Activated T-helper 1 cell treated with Interleukin-2 at 50 U/mL for 16 hours (primary cell): Measurements from ENCODE around the gene PALLD.
"Not testable (repeated sequence)": the region's sequence is repeated elsewhere in the genome, so short reads cannot be mapped to it uniquely, and the experiment has no call there.

ENCODE experiments used
- DNase-seq: peaks from one replicate; pipeline ENCODE4 v3.0.0-alpha.2; 2020; ENCODE audit warnings: low read depth

The PALLD gene

DNA sequence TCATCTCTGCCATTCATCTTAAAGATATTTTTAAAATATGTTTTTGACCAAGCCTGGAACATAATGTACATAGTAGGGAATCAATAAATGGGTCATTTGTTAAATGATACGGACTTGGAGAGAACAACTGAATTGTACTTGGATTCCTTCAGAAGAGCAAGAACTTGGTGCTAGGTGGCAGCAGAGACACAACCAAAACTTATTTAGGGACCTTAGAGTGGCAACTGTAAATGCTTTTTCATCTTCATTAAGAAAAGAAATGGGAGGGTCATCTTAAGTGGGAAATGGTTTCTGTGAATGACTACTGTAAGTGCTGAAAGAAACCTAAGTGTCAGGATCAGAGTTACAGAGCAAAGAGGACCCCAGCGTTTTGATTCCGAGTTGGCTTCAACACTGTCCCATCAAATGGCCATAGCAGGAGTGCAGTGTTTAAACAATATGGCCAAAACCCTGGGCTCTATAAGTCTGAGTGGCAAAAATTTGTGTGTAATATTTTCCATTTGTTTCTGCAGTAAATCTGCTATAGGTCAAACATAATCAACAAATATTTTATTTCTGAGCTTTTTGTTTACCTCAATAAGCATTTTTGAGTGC is 213.6 kb downstream of the PALLD start:
- no peak for DNase-seq

DNA sequence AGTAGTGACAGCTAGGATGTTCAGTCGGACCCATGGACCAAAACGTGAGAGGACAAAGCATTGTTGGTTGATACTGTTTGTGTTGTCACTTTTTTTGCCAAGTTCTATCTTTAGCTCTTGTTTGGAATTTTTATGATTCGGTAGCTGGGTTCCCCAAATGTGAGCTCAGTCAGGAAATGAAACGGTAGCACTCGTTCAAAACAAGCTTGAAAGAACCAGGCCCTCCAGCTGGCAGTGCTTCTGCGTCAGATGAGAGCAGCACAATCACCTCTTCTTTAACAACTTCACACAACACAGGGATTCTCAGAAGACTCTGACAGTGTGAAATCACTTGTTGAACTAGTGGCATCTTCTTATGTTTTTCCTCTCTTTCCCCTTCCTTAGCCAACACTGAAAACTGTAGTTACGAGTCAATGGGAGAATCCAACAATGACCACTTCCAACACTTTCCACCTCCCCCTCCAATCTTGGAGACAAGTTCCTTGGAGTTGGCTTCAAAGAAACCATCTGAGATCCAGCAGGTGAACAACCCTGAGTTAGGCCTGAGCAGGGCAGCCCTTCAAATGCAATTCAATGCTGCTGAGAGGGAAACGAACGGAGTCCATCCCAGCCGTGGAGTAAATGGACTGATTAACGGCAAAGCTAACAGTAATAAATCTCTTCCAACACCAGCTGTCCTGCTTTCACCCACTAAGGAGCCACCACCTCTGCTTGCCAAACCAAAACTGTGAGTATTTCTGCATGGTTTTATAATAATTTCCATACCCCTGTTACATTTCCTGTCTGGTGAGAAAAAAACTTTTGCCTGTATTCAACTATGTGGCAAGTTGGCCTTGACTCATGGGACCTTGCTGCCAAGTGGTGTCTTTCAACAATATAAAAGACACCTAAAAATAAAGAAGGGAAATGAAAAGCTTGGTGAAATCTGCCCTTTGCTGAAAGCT is 214.6 kb downstream of the PALLD start:
- DNase-seq: no peak

DNA sequence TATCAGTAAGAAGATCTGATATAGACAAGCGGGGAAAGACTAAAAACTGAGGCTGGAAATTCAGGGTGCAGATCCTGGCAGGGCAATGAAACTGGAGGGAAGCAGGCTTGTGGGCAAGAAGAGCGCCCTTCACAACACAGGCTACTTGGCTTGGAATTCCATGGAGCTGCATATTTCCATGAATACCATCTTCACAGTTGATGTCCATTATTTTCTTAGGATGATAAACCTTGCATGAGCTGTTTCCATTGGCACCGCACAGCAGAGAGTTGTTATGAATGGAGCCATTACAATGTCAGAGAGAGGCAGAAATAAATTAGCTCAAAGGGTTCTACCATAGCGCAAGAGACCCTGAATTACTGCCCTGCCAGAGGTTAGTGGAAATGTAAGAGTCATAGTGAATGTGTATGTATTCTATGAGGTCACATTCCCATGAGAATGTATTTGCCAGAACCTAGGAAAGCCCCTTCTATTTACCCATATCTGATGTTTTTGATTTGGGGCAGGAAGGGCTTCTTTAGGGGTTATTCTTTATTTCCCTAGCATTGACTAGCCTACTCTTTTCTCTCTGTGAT is 215.6 kb downstream of the PALLD start:
- DNase-seq: no peak

DNA sequence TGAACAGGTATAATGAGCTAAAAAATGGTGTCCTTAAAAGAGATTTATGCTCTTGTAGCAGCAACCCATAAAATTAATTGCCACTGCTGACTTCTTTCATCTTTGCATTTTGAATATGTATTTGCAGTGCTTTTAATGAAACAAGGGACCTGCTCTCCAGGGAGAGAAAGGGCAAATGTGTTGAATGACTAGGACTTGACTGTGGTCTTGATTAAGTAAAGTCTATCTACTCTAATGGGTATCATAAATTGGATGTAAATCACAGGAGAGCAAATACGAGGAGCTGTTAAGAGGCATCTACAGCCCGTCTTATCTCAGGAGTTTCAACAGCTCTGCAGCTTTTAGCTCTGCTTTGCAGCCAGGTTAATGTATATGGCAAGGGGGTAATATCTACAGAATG is 216.4 kb downstream of the PALLD start:
- DNase-seq: no peak

DNA sequence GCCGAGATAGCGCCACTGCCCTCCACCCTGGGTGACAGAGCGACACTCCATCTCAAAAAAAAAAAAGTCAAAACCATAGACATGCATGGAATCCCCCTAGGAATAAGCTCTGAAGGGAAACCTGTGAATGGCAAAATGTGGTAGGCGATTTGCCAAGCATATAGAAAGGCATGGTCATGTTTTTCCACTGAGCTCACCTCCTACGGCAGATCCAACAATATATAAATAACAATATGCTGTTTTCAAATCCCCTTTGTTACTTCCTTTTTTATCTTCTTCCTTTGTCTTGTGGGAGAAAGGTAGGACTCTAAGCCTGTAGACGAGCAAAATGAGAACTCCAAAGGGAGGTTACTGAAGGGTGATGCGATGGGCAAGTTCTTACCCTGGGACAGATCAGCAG is 219.0 kb downstream of the PALLD start:
- DNase-seq: no peak

DNA sequence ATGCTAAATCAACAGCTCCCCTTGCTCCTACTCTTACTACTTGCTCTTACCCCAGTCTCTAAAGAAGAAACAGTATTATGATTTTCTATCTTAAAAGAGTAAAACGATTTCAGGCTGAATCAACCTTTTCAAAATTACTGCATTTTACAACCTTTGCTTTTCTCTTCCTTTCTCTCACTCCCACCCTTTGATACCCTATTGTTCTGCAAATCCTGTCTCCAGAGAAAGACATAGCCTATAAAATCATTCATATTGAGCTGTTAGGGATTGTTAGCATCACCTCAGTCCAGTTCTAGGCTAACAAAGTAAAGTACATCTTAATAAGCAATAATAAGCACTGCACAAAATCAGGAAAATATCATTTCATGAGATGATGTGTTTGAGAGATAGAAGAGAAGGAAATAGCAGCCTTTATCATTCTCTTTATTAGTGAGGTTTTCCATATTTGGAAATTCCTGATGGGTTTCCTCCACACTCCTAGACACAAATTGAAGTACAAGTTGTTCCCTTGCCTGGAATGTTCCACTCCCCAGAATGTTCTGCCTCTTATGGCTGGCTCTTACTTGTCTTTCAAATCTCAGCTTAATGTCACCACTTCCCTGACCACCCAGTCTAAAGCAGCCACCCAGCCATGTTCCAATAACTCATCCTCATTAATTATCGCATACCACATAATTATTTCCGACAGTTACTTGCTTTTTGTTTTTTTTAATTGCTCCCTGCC is 219.7 kb downstream of the PALLD start:
- no peak for DNase-seq

DNA sequence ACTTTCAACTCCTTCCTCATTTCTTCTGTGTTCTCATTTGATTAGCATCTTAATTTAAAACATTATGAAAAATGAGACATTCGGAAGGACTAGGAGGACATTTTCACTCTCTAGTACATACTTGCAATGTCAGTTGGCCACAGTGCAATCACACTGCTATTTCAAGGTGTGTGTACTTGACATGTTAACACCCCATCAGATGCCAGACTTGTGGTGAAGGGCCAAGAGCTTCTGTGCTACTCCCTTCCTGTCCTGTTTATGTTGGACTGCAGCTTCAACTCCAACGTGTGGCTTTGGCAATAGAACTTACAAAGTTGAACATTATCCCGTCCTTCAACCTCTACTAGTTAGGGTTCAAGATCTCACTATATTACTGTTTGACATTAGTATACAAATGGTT is 221.0 kb downstream of the PALLD start:
- DNase-seq: no peak

DNA sequence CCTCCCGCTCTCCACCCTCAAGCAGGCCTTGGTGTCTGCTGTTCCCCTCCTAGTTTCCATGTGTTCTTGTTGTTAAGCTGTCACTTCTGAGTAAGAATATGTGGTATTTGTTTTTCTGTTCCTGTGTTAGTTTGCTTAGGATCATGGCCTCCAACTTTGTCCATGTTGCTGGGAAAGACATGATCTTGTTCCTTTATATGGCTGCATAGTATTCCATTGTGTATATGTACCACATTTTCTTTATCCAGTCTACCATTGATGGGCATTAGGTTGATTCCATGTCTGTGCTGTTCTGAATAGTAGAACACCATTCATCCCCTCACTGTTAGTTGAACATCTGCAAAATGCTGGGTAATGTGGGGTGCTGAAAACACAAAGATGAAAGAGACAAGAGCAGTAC is 222.9 kb downstream of the PALLD start:
- DNase-seq: no peak

DNA sequence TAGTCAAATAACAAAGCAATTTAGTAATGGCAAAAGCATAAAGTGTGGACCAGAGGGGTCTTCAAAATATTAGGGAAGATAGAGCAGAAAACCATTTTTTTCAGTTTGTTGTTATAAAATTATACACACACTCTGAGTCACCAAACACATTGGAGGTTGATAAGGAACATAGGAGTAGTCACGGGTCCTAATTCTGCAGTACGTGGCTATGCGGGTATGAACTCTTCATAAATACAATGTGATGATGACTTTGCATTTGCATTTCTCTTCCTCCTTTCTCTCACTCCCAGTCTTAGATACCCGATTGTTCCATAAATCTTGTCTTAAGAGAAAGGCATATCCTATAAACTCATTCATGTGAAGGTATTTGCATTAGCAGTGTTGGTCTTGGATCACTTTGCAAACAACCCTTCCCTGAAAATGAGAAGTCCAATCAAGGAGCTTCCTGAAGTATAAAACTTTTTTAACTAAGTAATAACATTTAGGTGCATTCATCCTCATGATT is 223.6 kb downstream of the PALLD start:
- DNase-seq: no peak

DNA sequence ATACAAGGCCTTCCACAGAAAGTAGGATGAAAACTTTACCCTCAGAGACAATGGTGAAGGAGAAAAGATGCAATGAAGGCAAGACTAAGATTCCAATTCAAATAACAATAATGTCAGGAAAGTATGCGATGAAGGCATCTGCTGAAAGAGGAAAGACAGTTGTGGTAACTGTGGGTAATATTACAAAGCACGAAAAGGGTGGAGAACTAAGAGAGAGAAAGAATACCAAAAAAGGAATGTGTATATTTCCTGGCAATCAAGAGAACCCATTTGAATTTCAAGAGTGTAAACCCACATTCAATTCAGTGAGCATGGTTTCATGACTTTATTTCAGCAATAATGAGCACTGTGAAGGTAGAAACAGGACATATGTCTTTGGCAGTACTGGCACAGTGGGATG is 225.5 kb downstream of the PALLD start:
- no peak for DNase-seq

DNA sequence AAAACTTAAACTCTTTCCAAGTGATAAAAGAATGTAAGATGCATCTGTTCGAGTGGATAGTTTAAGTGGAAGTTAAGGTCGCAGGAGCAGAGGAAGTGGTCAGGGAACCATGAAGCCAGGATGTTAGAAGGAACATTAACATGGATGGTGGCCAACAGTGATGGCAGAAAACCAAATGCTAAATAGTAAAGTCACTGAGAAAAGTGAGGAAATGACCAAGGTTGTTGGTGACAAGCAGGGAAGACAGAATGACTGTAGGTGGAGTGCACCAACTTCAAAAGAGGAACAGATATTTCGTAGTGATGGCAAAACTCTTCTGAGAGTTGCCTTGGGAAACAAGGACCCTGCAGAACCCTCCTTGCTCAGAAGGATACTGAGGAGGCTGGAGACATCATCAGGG is 226.2 kb downstream of the PALLD start:
- DNase-seq: no peak

DNA sequence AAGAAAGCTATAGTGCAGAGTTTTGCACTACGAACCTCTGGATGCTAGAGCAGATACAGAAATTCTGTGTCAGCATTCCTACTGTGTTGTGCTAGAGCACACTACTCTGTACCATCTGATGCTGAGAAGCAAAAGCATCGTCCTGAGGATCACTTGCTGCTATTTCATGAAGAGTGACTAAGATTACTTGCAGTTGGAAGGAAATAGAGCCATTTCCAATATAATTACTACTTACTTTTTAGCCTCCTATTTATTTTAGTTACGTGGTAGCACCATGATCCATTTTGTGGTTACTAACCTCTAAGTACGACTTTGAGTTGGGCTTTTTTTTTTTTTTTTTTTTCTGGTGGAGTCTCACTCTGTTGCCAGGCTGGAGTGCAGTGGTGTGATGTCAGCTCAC is 226.7 kb downstream of the PALLD start:
- no peak for DNase-seq

DNA sequence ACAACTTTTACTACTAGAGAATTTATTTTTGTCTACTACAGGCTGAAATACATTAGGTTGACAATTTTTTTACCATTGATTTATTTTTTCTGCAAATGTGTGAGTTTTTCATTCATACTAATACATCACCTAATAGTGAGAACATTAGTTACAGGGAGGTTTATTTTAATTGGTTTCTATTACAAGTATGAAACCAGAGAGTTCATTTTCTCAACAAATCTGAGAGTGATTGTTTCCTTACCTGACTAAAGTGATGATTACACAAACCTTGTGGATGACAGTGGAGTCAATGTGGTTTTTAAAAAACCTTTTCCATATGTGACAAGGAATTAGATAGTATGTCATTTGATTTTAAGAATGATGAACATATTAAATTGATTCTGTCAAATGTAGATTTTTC is 227.4 kb downstream of the PALLD start:
- no peak for DNase-seq

DNA sequence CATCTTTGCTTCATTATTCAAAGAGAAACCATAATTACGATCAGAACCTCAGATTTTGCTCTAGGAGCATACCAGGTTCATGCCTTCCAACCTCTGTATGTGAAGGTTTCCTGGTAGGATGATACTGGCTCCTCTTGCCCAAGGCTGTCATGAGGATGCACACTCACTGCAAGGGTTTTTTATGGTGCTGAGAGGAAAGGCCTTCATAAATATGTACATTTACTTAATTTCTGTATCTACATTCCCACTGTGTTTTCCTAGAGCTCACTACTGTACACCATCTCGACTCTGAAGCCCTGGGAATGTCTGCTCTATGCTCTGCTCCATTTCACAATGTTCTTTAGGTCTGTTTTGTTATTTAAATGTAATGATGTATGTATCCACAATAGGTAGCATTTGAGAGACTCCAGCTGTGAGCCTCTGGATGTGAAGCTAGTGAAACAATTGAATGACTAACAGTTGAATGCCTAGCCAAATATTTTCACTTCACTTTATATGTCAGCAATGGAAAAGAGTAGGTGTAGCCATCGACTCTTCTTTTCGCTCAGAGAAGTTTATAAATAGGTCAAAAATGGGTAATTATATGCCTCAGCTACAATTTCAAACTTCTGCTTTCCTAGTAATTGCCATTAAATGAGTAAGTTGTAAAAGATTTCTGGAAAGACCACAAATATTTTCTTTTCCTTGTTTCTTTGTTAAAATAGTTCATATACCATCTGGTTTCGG is 228.0 kb downstream of the PALLD start:
- no peak for DNase-seq

DNA sequence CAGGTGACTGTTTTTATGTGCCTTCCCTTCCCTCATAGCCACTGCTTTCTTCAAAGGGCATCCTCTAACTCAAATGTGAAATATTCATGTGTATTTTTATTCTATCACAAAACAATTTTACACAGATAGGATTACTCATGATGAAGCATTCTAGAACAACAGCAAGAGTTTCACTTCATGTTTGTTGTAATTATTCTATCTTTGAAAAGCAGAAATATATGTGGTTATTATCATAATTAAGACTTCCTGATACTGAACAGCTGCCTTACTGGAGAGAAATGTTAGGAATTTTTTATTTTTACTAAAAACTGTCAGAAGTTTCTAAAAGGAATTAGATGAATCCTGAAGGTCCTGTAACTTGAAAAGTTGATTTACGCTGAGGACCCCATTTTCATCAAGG is 229.1 kb downstream of the PALLD start:
- no peak for DNase-seq

DNA sequence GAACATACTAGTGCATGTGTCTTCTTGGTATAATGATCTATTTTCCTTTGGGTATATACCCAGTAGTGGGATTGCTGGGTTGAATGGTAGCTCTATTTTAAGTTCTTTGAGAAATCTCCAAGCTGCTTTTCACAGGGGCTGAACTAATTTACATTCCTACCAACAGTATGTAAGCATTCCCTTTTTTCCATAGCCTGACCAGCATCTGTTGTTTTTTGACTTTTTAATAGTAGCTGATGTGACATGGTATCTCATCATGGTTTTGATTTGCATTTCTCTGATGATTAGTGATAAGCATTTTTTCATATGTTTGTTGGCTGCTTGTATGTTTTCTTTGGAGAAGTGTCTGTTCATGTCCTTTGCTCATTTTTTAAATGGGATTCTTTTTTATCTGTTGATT is 230.3 kb downstream of the PALLD start:
- not testable (repeated sequence) for DNase-seq

DNA sequence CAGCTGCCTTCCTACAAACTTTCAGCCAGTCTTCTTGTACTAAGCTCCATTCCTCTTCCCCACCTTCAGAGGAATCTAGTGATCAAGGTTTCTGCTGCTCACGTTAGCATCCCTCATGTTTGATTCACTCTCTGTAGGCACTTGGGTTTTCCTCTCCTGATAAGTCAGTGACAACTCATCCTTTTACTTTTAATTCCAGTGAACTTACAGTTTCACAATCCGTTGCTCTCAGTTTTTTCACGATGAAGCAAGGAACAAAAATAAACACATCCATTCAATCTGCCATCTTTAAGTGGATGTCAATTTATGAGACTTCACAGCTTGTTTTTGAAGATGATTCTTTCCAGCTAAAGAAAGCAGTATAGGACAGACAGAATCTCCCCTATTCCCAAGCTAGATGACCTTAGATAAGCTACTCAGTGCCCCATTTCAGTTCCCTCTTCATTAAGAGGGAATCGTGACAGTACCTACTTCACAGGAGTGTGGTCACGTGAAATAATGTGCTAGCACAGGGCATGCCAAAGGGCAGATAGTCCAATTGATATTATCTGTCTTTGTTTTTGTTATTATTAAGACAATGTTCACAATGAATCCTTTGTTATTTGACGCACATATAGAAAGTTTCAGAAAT is 234.3 kb downstream of the PALLD start:
- no peak for DNase-seq

DNA sequence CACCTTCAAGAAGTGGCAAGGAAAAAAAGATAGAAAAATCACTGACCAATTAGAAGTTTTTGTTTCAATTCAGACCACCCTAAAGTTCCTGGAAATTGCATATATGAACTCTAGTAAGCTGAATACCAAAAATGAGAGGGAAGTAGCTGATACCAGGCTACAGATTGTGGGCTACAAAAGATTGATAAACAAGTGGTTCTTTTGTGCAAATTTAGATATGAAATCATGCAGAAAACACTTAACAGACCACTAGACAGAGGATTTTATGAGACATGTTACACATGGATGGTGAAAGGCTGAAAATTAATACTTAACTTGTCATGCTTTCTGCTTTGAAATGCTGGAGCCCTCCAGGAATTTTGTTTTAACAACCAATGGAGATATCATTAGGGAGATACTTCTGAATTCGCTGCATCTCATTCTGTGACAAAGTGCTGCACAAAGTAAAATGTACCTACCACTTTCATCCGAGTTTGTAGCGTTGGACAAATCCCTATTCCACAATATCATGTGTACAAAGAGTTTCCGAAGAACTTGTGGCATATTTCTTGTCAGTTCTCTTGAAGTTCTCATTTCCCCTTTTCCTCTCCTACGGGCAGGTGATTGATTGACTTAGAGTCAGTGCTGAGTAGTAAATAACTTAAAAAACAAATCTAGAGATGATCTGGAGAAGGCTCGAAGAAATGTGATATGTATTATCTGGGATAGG is 235.0 kb downstream of the PALLD start:
- DNase-seq: no peak

DNA sequence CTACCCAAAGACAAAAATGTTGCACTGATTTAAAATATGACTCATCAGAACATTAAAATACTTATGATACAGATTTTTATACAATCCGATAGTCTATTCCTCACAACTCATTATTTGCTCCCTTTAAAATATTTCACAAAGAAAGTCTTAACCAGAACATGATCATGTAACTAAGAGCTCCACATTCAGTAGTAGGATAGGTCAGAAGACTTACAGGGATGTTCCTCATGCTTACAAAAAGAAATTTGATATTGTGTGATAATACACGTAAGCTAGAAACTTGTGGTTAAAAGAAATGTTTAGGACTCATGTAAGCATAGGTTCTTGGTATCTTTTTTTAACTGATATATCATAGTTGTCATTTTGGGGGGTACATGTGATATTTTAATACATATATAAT is 235.9 kb downstream of the PALLD start:
- no peak for DNase-seq
